Prostate gland (tissue), 2 donors: Measurements from ENCODE around the gene ATG16L2. TPM values are rescaled to one million over a fixed set of nuclear protein-coding genes. Genes with fewer than 3 reads are reported as not detected.

ENCODE experiments used
- DNase-seq: peaks from one replicate; pipeline ENCODE4 v3.0.0-alpha.2; 2019; ENCODE audit warnings: low spot score
- H3K27ac ChIP-seq, 2 donors: fragments of 200-600 bp; sonication (generic); 2 replicates each; pipeline ENCODE4 v1.5.1; 2017 to 2019
- H3K27me3 ChIP-seq: fragments of 200-600 bp; sonication (generic); replicated peaks from 2 replicates; pipeline ENCODE4 v1.5.1; 2019; ENCODE audit not compliant: insufficient read depth
- H3K36me3 ChIP-seq, 2 donors: fragments of 200-600 bp; sonication (generic); 1 replicate in 1 of 2; 2 replicates in 1 of 2; pipeline versions ENCODE4 v1.5.1 to v1.8.1; 2017 to 2019
- H3K4me1 ChIP-seq: fragments of 200-600 bp; sonication (generic); replicated peaks from 2 replicates; pipeline ENCODE4 v1.5.1; 2019
- H3K4me3 ChIP-seq, 2 donors: fragments of 200-600 bp; sonication (generic); 2 replicates each; pipeline ENCODE4 v1.5.1; 2017 to 2019
- H3K9me3 ChIP-seq: fragments of 200-600 bp; sonication (generic); 2 replicates; pipeline ENCODE4 v1.5.1; 2017
- CTCF ChIP-seq, 4 experiments: fragments of 200-600 bp in 2 of 4; fragments of 450-650 bp in 2 of 4; sonication (generic) in 2 of 4; IDR thresholded peaks; 1 replicate in 3 of 4; 2 replicates in 1 of 4; pipeline ENCODE4 v1.5.1; 2016 to 2019; ENCODE audit warnings: antibody characterized with exemption in 4 of 4, mild to moderate bottlenecking in 2 of 4, moderate library complexity in 2 of 4
- POLR2A ChIP-seq: fragments of 450-650 bp; IDR thresholded peaks from one replicate; pipeline ENCODE4 v1.6.1; 2016; ENCODE audit warnings: antibody characterized with exemption, mild to moderate bottlenecking
- POLR2AphosphoS5 ChIP-seq: sonication (generic); formaldehyde crosslinking; IDR thresholded peaks from one replicate; pipeline ENCODE4 v1.6.1; 2017; ENCODE audit warnings: antibody characterized with exemption
- WGBS: methylation state at CpG from one replicate; pipeline ENCODE4 v1.1.5; 2018; 5-methylcytosine and 5-hydroxymethylcytosine counted together
- intact Hi-C: fragments of 100-400 bp; cut with DNase I; formaldehyde crosslinking; loops from one replicate; pipeline ENCODE4 v1.14.2; 2022
- total RNA-seq, 2 donors: library from RNA; depleted of rRNA; stranded (reverse); fragments of >200 nt; gene quantifications; one replicate each; pipeline ENCODE4 v1.1.0, GENCODE V29; 2016

Gene ATG16L2
- total RNA-seq, 2 donors from 2014 or later, result 27.5 to 29.7 TPM

DNA sequence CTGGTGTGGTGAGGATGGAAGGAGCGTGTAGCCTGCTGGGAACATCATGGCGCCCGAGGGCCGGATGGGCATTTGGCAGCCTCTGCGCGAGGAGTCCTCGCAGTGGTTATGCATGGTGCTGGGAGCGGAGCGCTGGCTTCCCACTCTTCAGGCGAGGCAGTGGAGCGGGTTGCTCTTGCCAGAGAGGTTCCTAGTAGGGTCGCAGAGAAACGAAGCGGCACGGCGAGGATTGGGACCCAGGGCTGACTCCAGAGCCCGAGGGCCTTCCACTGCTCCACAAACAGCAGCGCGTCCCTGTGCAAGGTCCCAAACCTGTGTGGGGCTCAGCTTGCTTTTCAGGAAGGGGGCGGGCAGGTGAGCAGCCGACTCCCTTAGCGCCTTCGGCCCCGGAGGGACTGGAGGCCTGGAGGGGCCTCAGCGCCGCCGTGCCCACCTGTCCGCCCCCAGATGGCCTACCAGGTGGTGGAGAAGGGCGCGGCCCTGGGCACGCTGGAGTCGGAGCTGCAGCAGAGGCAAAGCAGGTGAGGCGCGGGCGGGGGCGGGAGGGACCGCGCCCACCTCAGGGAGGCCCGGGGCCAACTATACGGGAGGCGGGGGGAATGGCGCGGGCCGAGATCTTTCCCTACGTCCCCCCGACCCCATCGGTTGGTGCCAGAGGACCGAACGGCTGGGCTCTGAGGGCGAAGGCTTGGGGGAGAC is 7.2 kb downstream of the ATG16L2 start:
- H3K27me3 ChIP-seq, result no peaks in the 10 kb centered on the region
- TF ChIP-seq POLR2AphosphoS5 (no peak), POLR2A (no peak)
- peak overlapping the region; percentile 35 to 60 for H3K27ac ChIP-seq
- no peaks in the 10 kb centered on the region for H3K36me3 ChIP-seq
- no peaks in the 10 kb centered on the region for H3K4me1 ChIP-seq
- DNase-seq, result no peak
- no peaks in the 10 kb centered on the region for H3K9me3 ChIP-seq
- peak overlapping the region; percentile 20 to 49 for H3K4me3 ChIP-seq
- intact Hi-C loops, result no loop called here
- WGBS, result 38% methylated on average over 35 of the region's 50 CpGs

DNA sequence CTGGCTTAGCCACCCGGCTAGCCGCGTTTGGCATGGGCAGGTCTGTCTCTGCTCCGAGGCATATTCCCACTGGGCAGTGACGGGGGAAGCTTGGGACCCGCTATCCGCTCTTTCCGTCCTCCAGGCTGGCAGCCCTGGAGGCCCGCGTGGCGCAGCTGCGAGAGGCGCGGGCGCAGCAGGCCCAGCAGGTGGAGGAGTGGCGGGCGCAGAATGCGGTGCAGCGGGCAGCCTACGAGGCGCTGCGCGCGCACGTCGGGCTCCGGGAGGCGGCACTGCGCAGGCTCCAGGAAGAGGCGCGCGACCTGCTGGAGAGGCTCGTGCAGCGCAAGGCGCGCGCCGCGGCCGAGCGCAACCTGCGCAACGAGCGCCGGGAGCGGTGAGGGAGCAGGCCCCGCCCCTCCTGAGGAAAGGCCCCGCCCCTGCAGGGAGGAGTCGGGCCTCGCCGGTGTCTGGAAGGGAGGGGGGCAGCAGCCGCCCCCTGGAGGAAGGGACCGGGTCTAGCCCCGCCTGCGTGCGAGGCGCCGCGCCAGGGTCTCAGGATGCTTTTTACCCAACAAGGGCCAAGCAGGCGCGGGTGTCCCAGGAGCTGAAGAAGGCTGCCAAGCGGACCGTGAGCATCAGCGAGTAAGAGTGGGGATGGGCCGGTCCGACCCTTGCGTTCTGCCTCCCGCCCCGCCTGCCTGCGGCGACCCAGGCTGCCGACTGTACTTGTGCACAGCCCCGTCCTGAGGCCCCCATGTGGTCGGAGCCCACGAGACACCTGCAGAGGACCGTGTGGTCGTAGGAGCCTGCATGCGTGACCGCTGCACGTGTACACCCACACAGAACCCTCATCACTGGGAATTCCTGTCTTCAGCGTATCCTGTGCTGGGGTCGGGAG is 7.9 kb downstream of the ATG16L2 start:
- 12% methylated on average over 63 of the region's 82 CpGs for WGBS
- H3K4me3 ChIP-seq, result peak overlapping the region; percentile 20 to 49
- TF ChIP-seq POLR2AphosphoS5 (peak; percentile 56), POLR2A (peak; percentile 61), CTCF (IDR thresholded peaks at IDR 0.05) (peak; percentile 19 to 73 (median 44))
- DNase-seq, result peak; percentile 88
- peak overlapping the region; percentile 35 to 60 for H3K27ac ChIP-seq
- no peaks in the 10 kb centered on the region for H3K4me1 ChIP-seq
- intact Hi-C loops, result no loop called here
- H3K9me3 ChIP-seq, result no peaks in the 10 kb centered on the region
- no peaks in the 10 kb centered on the region for H3K36me3 ChIP-seq
- H3K27me3 ChIP-seq, result no peaks in the 10 kb centered on the region

GRCh38 chr11:72823105-72823804 is 9.0 kb downstream of the ATG16L2 start:
- no peaks in the 10 kb centered on the region for H3K36me3 ChIP-seq
- no peak overlapping the region for H3K27ac ChIP-seq
- intact Hi-C loops, result no loop called here
- no peaks in the 10 kb centered on the region for H3K27me3 ChIP-seq
- H3K4me1 ChIP-seq, result no peaks in the 10 kb centered on the region
- no peak for TF ChIP-seq POLR2AphosphoS5
- no peak for TF ChIP-seq CTCF (IDR thresholded peaks at IDR 0.05)
- no peak for TF ChIP-seq POLR2A
- no peak overlapping the region for H3K4me3 ChIP-seq
- no peaks in the 10 kb centered on the region for H3K9me3 ChIP-seq
- DNase-seq, result no peak
- 91% methylated on average over 9 of the region's 9 CpGs for WGBS

DNA sequence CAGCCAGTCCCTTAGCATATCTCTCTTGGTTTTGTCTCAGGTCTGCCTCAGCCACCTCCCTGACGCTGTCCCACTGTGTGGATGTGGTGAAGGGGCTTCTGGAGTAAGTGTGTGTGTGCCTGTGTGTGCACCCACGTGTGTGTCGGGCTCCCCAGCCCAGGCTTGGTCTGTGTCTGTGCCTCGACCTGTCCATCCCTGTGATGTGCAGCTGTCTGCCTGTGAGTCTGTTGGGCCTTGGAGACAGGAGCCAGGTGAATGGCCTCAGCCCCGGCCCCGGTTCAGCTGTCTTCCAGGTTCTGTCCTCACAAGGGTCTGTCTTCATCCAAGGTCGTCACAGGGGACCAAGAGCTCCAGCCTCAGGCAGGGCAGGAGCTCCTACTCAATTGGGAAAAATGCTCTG is 9.8 kb downstream of the ATG16L2 start:
- 90% methylated on average over 7 of the region's 7 CpGs for WGBS
- no peaks in the 10 kb centered on the region for H3K36me3 ChIP-seq
- H3K4me1 ChIP-seq, result no peaks in the 10 kb centered on the region
- H3K27ac ChIP-seq, result no peak overlapping the region
- no peak for DNase-seq
- H3K9me3 ChIP-seq, result no peaks in the 10 kb centered on the region
- intact Hi-C loops, result no loop called here
- H3K4me3 ChIP-seq, result no peak overlapping the region
- no peaks in the 10 kb centered on the region for H3K27me3 ChIP-seq
- no peak for TF ChIP-seq CTCF (IDR thresholded peaks at IDR 0.05)
- TF ChIP-seq POLR2AphosphoS5, result no peak
- no peak for TF ChIP-seq POLR2A

- Histone ChIP-seq H3K4me1 (no peaks in the 10 kb centered on the region), H3K9me3 (no peaks in the 10 kb centered on the region), H3K27me3 (no peaks in the 10 kb centered on the region), H3K36me3 (no peaks in the 10 kb centered on the region), H3K27ac (no peak overlapping the region), H3K4me3 (no peak overlapping the region)
- no peak for TF ChIP-seq POLR2AphosphoS5
- no peak for TF ChIP-seq CTCF (IDR thresholded peaks at IDR 0.05)
- no peak for TF ChIP-seq POLR2A
- 72% methylated on average over 15 of the region's 15 CpGs for WGBS
- intact Hi-C loops, result no loop called here
- no peak for DNase-seq
Observed at GRCh38 chr11:72824811-72825505, 10.7 kb downstream of the ATG16L2 start.
